Keratinocyte (primary cell): ENCODE results near the gene ZNF552. TPM values are rescaled to one million over a fixed set of nuclear protein-coding genes. Genes with fewer than 3 reads are reported as not detected.

Source experiments
- DNase-seq: peaks from one replicate; pipeline ENCODE4 v3.0.0-alpha.2; 2011; ENCODE audit warnings: low read depth, missing footprints, low spot score
- FAIRE-seq: peaks from 2 replicates; lab custom pipeline; 2011; peaks lifted over from hg19 to GRCh38; lab: Jason Lieb, UNC
- H2AFZ ChIP-seq: 2 replicates; pipeline ENCODE4 v1.6.0; 2012; ENCODE audit warnings: low read length, control low read depth, inconsistent platforms; ENCODE audit not compliant: control insufficient read depth
- H3K27ac ChIP-seq: 2 replicates; pipeline ENCODE4 v1.5.1; 2011; ENCODE audit warnings: low read length; ENCODE audit not compliant: control insufficient read depth, insufficient read depth
- H3K27me3 ChIP-seq: 3 replicates; pipeline ENCODE4 v1.6.0; 2011; ENCODE audit warnings: low read length; ENCODE audit not compliant: control insufficient read depth, insufficient read depth; ENCODE audit errors: extremely low read depth
- H3K36me3 ChIP-seq, 2 experiments: 2 replicates in 1 of 2; 3 replicates in 1 of 2; pipeline ENCODE4 v1.5.1; 2011; ENCODE audit warnings: low read length in 2 of 2, mild to moderate bottlenecking in 1 of 2; ENCODE audit not compliant: control insufficient read depth in 2 of 2, insufficient read depth in 2 of 2; ENCODE audit errors: extremely low read depth in 1 of 2
- H3K4me1 ChIP-seq: 3 replicates; pipeline ENCODE4 v1.5.1; 2011; ENCODE audit warnings: low read length; ENCODE audit not compliant: control insufficient read depth, insufficient read depth; ENCODE audit errors: extremely low read depth
- H3K4me2 ChIP-seq: 3 replicates; pipeline ENCODE4 v1.6.0; 2011; ENCODE audit warnings: low read depth, low read length; ENCODE audit not compliant: control insufficient read depth, insufficient read depth; ENCODE audit errors: extremely low read depth
- H3K4me3 ChIP-seq, 3 experiments: fragments of 200-600 bp in 1 of 3; sonication (generic) in 1 of 3; 2 replicates in 2 of 3; 3 replicates in 1 of 3; pipeline ENCODE4 v1.5.1; 2011 to 2016; ENCODE audit warnings: low read length in 3 of 3, mild to moderate bottlenecking in 3 of 3, control low read depth in 2 of 3, inconsistent platforms in 1 of 3, low read depth in 1 of 3, mixed read lengths in 1 of 3, mixed run types in 1 of 3, moderate library complexity in 1 of 3; ENCODE audit not compliant: control insufficient read depth in 2 of 3, insufficient read depth in 2 of 3; ENCODE audit errors: extremely low read depth in 1 of 3
- H3K79me2 ChIP-seq: 2 replicates; pipeline ENCODE4 v1.6.0; 2012; ENCODE audit warnings: low read length; ENCODE audit not compliant: control insufficient read depth, insufficient read depth
- H3K9ac ChIP-seq: 3 replicates; pipeline ENCODE4 v1.6.0; 2011; ENCODE audit warnings: low read length; ENCODE audit not compliant: control insufficient read depth, insufficient read depth; ENCODE audit errors: extremely low read depth
- H3K9me1 ChIP-seq: 3 replicates; pipeline ENCODE4 v1.6.0; 2011; ENCODE audit warnings: low read length; ENCODE audit not compliant: control insufficient read depth, insufficient read depth; ENCODE audit errors: extremely low read depth
- H3K9me3 ChIP-seq: 2 replicates; pipeline ENCODE4 v1.5.1; 2012; ENCODE audit warnings: low read depth, low read length; ENCODE audit not compliant: control insufficient read depth
- H4K20me1 ChIP-seq: 3 replicates; pipeline ENCODE4 v1.6.0; 2011; ENCODE audit warnings: low read length; ENCODE audit not compliant: control insufficient read depth, insufficient read depth; ENCODE audit errors: extremely low read depth
- CTCF ChIP-seq, 3 experiments: IDR thresholded peaks in 1 of 3; conservative IDR thresholded peaks in 1 of 3; optimal IDR thresholded peaks in 1 of 3; 2 replicates in 2 of 3; 3 replicates in 1 of 3; pipeline versions ENCODE3 to v1.5.1; 2011; ENCODE audit warnings: low read length in 3 of 3, mild to moderate bottlenecking in 3 of 3, moderate library complexity in 2 of 3, control low read depth in 1 of 3, inconsistent platforms in 1 of 3; ENCODE audit not compliant: insufficient read depth in 2 of 3; ENCODE audit errors: extremely low read depth in 1 of 3
- EZH2 ChIP-seq: IDR thresholded peaks from one replicate; pipeline ENCODE4 v1.6.1; 2012; ENCODE audit warnings: inconsistent platforms, mild to moderate bottlenecking, low read length, moderate library complexity
- dilution Hi-C: fragments of 300-500 bp; cut with MboI; formaldehyde crosslinking; loops from one replicate; pipeline ENCODE4 v1.7.0; 2020; ENCODE audit warnings: low sequenced_read_pairs; ENCODE audit not compliant: extremely low pct_ligation_motif_present
- polyA plus RNA-seq, 5 experiments: library from polyadenylated mRNA; depleted of rRNA in 3 of 5; stranded (reverse) in 3 of 5; stranded (forward) in 1 of 5; unstranded in 1 of 5; fragments of >200 nt; gene quantifications; 1 replicate in 1 of 5; 2 replicates in 3 of 5; 3 replicates in 1 of 5; pipeline versions ENCODE4 v1.2.1 to v1.2.3, GENCODE V29; 2011 to 2012; ENCODE audit warnings: missing spikeins in 2 of 5, low read depth in 1 of 5, low replicate concordance in 1 of 5

Gene ZNF552
- polyA plus RNA-seq, 1 donor (not counting 4 experiments of a cell fraction or from before 2014, with no cell fraction given), result 8.9 TPM

DNA sequence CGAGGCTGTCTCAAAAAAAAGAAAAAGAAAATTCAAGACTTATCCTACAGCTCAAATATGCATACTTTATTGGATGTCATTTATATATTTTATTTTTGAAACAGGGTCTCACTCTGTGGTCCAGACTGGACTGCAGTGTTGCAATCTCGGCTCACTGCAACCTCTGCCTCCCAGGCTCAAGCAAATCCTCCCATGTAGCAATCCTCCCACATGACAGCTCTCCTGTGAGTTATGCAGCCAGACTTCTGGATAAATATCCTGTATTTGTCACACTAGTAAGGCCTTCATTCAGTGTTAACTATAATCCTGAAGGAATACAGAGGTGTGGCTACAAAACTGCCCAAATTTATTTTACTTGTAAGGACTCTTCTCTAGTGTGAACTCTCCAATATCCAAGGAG, 7.2 kb downstream of the ZNF552 start:
- no peaks in the 10 kb centered on the region for H3K9me1 ChIP-seq
- no peaks in the 10 kb centered on the region for H3K27me3 ChIP-seq
- H3K9me3 ChIP-seq, result no peaks in the 10 kb centered on the region
- TF ChIP-seq CTCF (optimal IDR thresholded peaks at IDR 0.05 in 1 of 3, IDR thresholded peaks at IDR 0.05 in 1 of 3, conservative IDR thresholded peaks at IDR 0.05 in 1 of 3; ENCODE audit: extremely low read depth in 1 of 3, insufficient read depth in 2 of 3, low read length in 3 of 3) (no peak), EZH2 (no peak)
- no peak overlapping the region for H2AFZ ChIP-seq
- FAIRE-seq, result no peak
- no peak overlapping the region for H3K4me2 ChIP-seq
- H3K36me3 ChIP-seq, result peaks cover 9 to 13% of the 10 kb centered on the region in 2 experiments
- H3K4me3 ChIP-seq, result no peak overlapping the region
- H3K27ac ChIP-seq, result no peak overlapping the region
- peaks cover 13% of the 10 kb centered on the region for H3K4me1 ChIP-seq
- dilution Hi-C loops, result no loop called here
- H3K9ac ChIP-seq, result no peak overlapping the region
- no peaks in the 10 kb centered on the region for H4K20me1 ChIP-seq
- peaks cover 24% of the 10 kb centered on the region for H3K79me2 ChIP-seq
- no peak for DNase-seq

GRCh38 chr19:57803594-57804325, 11.0 kb downstream of the ZNF552 start:
- H3K4me1 ChIP-seq, result peaks cover 51% of the 10 kb centered on the region
- H2AFZ ChIP-seq, result peak overlapping the region; percentile 87
- H3K9me1 ChIP-seq, result no peaks in the 10 kb centered on the region
- FAIRE-seq (peak; percentile 73), DNase-seq (no peak)
- dilution Hi-C loops, result no loop called here
- no peaks in the 10 kb centered on the region for H3K27me3 ChIP-seq
- peak overlapping the region; percentile 94 for H3K4me2 ChIP-seq
- peaks cover 27% of the 10 kb centered on the region for H3K79me2 ChIP-seq
- no peak for TF ChIP-seq CTCF (optimal IDR thresholded peaks at IDR 0.05 in 1 of 3, IDR thresholded peaks at IDR 0.05 in 1 of 3, conservative IDR thresholded peaks at IDR 0.05 in 1 of 3; ENCODE audit: extremely low read depth in 1 of 3, insufficient read depth in 2 of 3, low read length in 3 of 3)
- no peak for TF ChIP-seq EZH2
- peaks cover 5 to 12% of the 10 kb centered on the region in 2 experiments for H3K36me3 ChIP-seq
- no peaks in the 10 kb centered on the region for H4K20me1 ChIP-seq
- peak overlapping the region; percentile 46 to 95 (median 89) for H3K4me3 ChIP-seq
- H3K9ac ChIP-seq, result peak overlapping the region; percentile 92
- H3K27ac ChIP-seq, result peak overlapping the region; percentile 94
- no peaks in the 10 kb centered on the region for H3K9me3 ChIP-seq
